Activated CD4-positive, alpha-beta T cell treated with anti-CD3 and anti-CD28 coated beads for 4 hours (primary cell): ENCODE results near the gene WNT11.

Source experiments
- DNase-seq, 2 donors: peaks; one replicate each; pipeline ENCODE4 v3.0.0-alpha.2; 2020

Gene WNT11

DNA sequence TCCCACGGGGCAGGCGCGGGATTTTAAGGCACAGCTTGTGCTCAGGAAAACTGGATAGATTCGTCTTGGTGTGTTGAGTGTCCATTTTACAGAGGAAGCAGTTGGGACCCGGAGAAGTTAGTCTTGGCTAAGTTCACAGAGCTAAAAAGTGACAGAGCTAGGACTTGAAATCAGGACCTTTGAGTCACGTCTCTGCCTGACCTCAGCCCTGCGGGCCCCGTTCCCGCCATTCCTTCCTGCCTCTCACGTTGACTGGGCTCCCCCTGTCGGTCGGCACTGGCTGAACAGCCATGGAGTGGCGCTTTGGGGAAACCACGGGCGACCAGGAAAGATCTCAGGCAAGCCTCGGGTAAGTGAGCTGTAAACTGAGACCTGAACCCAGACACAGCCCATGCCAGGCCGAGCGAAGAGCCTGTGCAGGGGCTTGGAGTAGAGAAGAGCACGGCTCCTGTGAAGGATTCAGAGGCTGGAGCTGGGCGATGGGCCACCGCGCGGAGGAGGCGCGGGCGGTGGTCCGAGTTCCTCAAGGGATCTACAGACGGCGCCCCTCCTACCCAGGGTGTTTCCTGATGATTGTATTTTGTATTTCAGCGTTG, 54.1 kb downstream of the WNT11 start:
- peak; percentile 75 to 83 for DNase-seq

DNA sequence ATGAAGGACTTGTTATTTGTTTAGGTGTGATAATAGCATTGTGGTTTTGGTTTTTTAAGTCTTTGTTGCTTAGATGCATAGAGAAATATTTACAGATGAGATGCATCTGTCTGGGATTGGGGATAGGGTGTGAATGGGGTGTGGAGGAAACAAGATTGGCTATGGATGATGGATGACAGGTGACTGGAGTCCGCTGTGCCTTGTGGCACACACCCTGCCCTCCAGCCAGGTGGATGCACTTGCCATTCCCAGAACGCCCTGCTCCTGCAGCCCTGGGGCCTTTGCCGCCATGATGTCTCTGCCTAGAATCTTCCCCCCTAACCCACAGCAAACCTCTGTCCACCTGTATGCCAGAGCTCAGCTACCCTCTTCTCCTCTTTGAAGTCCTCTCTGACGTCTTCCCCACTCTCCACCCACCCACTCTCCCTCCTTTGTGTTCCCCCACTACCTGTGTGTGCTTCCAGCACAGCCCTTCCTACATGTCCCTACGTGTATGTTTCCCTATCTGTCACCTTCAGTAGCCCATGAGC, 54.7 kb downstream of the WNT11 start:
- DNase-seq: no peak

DNA sequence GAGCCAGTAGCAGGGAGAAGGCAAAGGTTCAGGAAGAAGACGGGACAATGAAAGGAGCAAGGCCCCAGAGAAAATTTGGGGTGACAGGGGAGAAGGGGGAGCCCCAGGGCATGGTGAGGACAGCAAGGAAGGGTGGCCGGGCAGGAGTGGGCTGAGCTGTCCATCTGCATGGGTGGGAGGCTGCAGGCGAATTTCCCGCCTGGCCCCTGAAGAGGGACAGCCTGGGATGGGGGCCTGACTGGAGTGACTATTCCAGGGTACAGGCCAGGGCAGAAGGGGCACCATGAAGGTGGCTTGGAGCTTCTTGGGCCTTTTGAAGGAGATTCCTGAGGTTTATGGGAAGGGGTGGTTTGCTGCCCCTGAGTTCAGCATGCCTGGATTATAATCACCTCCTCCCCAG, 56.2 kb downstream of the WNT11 start:
- DNase-seq: no peak

DNA sequence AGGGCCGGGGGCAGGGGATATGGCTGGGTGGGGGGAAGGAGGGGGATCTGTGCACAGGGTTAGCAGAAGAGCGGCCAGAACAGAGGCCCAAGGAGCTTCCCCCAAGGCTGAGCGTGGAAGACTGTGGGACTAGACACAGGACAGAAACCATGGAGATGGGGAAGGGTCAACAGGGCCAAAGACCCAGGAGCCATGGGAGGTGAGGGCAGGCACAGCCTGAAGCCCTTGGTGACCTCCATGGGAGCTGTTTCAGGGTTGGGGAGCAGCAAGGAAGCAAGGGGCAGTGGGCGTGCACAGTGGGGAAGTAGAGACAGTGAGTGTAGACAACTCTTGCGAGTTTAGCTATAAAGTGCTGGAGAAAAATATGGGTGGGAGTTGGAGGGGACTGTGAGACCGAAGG, 56.6 kb downstream of the WNT11 start:
- DNase-seq: no peak

DNA sequence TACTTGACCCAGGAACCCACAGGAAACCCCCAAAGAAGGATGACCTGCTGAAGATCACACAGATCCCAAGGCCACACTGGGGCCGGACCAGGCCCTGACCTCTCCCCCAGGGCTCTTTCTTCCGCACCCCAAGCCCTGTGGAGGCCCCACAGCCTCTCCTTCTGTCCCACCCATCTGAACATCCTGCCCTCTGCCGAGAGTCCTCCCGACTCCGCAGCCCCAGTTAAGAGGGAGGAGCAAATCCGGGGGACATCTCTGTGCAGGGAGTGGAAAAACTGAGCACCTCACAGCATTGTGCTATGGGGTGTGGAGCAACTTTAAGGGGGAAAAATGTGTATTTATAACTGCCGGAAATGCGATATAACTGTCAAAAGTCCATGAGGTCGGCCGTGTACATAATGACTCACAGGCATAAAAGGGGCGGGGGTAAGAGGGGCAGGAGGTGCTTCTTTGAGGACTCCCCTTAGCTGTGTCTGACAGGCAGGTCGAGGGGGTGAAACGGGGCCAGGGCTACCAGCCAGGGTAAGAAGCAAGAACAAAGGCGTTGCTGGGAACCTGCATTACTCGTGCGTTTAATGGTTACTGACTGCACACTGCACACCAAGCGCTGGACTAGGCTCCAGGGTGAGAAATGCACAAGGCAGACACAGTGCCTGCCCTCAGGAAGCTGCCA, 57.2 kb downstream of the WNT11 start:
- DNase-seq: no peak

DNA sequence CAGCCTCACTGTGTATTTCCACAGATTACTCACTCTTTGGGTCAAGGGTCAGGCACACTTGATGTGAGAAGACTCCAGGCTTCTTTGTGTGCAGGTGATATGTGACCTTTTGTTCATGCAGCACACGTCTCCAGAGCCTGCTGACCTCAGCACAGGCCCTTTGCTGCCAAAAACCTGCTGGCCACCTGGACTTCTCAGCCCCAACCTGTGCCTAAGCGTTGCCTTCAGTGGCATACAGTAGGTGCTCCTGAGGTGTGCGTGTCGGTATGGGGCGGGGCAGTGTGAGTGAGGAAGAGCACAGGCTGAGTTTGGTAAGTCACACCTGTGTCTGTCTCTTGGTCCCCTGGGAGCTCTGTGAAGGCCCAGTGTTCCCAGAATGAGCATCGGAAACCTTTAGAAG, 58.1 kb downstream of the WNT11 start:
- DNase-seq: no peak

DNA sequence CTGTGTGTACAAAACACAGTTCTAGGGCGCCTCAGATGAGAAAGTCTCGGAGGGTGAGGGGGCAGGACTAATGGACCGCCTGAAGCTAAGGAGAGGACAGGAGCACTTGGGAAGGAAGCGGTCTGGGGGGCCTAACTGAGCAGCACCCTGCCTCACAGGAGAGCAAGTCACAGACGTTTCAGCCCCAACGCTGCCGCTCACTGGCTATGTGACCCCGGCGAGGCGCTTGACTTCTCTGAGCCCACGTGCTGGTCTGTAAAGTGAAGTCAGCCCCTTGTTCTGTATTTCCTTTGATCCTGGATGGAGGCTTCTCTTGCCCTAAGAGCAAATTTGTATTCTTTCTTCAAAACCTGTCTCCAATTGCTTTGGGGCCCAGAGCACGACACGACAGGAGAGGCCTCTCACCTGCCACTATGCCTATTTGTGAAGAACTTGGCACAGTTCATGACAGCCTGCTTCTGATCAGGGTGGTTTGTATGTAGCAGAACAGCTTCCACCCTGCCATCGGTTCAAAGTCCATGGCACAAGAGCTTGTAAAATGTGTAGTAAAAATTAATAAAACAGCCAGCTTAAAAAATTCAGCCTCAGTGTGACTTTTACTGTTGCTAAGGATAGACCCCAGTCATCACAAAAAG, 59.1 kb downstream of the WNT11 start:
- DNase-seq: no peak

DNA sequence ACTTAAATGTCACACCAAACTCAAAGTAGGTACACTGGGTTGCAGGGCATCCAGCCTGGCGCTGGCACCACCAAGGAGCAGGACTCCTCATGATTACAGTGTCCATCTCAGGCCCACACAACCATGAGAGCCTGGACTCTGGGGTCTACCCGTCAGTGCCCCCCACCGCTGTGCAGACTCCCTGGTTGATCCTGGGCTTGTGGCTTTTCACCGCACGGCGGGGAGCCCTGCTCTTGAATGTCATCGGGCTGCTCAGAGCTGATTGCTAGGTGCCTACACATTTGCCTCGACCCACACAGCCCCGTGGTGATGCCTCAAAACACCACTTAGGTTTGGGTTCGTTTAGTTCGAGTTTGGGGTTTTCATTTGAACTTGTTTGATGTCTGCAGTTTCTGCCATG, 63.0 kb downstream of the WNT11 start:
- no peak for DNase-seq

DNA sequence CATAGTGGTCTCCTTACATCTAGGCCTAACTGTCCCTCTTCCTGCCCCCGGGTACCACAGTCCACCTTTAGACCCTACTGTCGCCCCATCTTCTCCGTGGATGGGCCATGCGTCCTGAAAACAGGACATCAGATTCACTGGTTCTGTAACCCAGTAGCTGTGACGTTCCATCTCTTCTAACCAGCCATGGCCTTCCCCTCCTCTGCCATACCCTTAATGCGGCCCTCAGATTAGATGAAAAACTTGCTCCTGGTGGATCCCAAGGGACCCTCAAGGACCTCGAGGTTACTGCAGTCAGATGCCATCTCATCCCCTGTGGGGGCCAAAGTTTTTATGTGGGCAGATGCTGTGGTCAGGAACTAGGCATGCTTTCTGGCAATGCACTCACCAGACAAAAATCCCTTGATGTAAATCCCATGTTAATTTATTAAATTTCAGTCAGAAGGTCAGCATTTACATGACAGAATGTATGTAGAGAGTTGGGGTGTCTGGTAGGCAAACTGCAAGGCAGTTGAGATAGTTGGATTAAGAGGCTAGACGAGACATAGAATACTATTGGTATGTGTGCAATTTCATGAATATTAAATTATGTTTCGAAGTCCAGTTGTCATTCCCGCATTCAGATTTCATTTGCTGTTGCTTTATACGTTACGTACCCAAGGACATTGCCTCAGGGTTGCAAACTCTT, 64.3 kb downstream of the WNT11 start:
- no peak for DNase-seq

DNA sequence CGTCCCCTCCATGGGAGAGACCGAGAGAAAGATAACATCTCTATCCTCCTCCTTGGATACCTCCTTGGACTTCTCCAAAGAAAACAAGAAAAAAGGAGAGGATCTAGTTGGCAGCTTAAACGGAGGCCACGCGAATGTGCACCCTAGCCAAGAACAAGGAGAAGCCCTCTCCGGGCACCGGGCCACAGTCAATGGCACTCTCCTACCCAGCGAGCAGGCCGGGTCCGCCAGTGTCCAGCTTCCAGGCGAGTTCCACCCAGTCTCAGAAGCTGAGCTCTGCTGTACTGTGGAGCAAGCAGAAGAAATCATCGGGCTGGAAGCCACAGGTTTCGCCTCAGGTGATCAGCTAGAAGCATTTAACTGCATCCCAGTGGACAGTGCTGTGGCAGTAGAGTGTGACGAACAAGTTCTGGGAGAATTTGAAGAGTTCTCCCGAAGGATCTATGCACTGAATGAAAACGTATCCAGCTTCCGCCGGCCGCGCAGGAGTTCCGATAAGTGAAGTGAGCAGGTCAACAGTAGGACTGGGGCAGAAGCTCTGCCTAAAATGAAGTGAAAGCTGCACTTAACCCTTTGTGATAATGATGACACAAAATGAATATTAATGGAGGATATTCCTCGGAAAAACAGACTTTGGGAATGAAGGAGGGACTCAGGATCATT, 65.3 kb downstream of the WNT11 start:
- no peak for DNase-seq

DNA sequence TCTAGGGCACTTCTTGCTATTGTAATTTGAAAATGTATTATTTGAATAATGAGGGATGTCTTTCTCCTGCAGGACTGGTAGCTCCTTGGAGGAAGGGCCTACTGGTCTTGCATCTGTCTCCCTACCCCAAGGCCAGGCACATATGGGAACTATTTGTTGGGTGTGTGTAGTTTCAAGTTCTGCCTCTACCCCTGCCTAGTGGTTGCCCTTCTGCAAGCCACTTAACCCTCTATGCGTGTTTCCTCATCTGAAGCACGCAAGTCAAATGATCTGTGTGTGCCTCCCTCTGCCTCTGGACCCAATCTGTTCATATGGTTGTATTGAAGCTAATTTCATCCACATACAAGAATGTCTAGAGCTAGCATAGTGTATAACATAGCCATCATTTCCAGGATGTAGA, 67.0 kb downstream of the WNT11 start:
- DNase-seq: no peak
